ENCODE results near the gene CAMK1D.

Gene CAMK1D

GRCh38 chr10:12663863-12664262 lies 314.5 kb downstream of the CAMK1D start:
- no peak for DNase-seq

GRCh38 chr10:12665501-12665900 lies 316.2 kb downstream of the CAMK1D start:
- no peak for DNase-seq

GRCh38 chr10:12667052-12667451 lies 317.7 kb downstream of the CAMK1D start:
- no peak for DNase-seq

GRCh38 chr10:12668634-12669033 lies 319.3 kb downstream of the CAMK1D start:
- DNase-seq: no peak

DNA sequence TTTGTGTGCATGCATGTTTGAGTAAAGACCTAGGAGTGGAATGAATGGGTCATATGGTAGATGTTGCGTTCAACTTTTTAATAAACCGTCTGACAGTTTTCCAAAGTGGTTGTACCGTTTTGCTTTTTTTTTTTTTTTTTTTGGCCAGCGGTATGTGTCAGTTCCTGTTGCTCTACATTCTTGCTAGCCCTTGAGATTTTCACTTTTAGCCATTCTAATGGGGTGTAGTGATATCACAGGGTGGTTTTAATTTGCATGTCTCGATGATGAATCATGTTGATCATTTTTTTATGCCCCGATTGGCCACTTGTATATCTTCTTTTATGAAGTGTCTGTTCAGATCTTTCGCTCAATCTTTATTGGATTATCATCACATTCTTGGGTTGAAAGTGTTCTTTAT lies 320.7 kb downstream of the CAMK1D start:
- no peak for DNase-seq

- no peak for DNase-seq
These were observed 325.8 kb downstream of the CAMK1D start for GRCh38 chr10:12675186-12675585.

- no peak for DNase-seq
These were observed 330.3 kb downstream of the CAMK1D start for GRCh38 chr10:12679636-12680035.

GRCh38 chr10:12681252-12681651 lies 331.9 kb downstream of the CAMK1D start:
- DNase-seq: no peak

DNA sequence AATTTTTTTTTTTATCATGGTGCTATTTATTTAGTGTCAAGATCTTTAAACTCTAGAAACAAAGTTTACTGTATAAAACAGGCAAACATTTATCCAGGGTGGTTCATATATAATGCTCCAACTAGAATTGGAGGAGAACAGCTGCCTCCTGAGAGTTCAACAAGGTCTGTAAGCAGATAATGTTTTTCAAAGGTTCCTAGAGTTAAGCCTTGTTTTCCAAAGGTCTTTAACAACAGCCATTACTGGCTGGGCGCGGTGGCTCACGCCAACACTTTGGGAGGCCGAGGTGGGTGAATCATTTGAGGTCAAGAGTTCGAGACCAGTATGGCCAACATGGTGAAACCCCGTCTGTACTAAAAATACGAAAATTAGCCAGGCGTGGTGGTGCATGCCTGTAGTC lies 335.4 kb downstream of the CAMK1D start:
- no peak for DNase-seq

GRCh38 chr10:12685261-12686058 lies 336.1 kb downstream of the CAMK1D start:
- no peak for DNase-seq

DNA sequence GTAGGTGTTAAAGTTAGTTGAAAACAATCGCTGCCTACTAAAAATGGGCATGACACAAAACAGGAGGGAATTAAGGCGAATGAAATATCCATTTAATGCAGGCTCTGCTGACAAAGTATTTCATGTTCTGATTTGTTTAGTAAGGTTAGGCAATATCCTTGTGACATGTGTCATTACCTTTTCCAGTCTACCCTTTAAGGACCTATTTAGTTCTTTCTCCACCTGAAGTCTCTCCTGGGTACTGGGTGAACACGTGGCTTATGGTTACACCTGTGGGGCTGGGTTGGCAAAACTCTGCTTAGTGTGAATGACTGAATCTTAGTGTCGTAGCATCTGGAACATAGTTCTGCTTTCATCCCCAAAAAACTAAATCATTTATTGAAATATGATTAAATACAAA lies 338.6 kb downstream of the CAMK1D start:
- DNase-seq: no peak

GRCh38 chr10:12689893-12690292 lies 340.5 kb downstream of the CAMK1D start:
- no peak for DNase-seq

GRCh38 chr10:12690525-12691126 lies 341.3 kb downstream of the CAMK1D start:
- no peak for DNase-seq

- no peak for DNase-seq
These were observed 342.2 kb downstream of the CAMK1D start for GRCh38 chr10:12691596-12691995.

DNA sequence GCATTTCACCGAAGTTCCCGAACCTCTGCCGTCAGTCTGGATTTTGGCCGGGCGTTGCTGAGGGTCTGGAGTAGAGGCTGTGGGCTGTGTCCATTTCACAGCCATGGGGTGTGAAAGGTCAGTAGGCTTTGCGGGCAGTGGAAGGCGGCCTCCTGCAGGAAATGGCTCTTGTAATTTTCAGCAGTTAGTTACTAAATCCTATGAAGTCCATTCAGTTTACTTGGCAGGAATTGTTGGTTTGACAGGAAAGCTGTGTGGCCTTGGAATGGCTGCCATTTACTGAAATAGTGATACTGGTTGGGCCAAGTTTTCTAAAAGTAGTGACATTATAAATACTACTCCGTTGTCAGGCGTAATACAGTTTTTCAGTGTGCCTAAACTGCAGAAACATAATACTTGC lies 348.4 kb downstream of the CAMK1D start:
- DNase-seq: no peak

- DNase-seq: no peak
These were observed 349.9 kb downstream of the CAMK1D start for GRCh38 chr10:12699258-12699700.

- DNase-seq: no peak
These were observed 350.6 kb downstream of the CAMK1D start for GRCh38 chr10:12699781-12700556.

DNA sequence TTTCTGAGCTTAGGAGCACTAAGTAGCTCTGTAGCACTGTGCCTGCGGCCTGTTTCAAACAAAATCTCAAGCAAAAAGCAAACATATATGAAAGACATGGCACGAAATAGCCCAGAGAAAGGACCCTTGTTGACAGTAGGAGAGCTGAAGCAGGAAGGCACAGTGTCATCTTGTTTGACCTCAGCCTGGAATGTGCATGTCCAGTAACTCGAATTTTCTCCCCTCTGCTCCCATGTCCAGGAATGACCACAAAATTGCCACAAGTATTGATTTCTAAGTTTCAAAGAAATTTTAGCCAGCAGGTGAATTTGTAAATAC lies 351.2 kb downstream of the CAMK1D start:
- no peak for DNase-seq

DNA sequence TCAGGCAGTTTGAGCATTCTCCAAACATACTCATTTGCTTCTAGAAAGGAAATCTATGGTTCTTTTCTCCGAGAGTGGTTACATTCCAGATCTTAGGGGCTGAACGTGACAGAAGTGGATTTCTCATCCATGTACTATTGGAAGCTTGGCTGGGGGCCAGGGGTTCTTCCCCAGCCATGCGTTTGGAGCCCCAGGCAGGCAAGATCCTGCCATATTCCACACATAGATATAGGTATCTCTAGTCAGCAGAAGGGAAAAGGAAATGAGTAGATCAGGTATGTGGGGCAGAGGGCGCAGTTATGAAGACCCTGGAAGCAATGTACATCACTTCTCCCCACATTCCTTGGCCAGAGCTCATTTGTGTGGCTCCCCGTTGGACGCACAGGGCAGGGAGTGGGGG lies 352.3 kb downstream of the CAMK1D start:
- DNase-seq: no peak

DNA sequence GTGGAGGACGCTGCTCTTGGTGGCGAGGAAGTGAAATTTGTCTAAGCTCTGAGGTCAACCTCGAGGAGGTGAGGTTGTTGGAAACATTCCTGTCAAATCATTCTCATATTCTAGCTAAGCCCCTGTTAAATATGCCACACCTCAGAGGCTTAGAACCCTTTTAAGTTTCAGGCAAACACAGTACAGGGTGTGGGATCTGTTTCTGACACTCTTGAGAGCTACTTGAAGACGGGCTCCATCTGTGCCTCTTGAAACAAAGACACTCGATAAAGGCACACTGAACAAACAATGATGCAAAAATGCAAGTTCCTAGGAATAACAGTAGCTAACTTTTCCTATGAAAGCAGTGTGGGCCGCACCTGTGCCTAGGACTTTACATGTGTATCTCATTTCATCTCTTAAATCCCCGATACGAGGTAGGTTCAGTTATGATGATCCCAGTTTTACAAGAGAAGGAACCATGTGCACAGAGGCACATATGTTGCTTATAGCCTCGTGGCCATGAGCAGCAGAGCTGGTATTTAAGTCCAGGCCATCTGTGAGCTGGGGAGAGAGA lies 352.9 kb downstream of the CAMK1D start:
- no peak for DNase-seq

DNA sequence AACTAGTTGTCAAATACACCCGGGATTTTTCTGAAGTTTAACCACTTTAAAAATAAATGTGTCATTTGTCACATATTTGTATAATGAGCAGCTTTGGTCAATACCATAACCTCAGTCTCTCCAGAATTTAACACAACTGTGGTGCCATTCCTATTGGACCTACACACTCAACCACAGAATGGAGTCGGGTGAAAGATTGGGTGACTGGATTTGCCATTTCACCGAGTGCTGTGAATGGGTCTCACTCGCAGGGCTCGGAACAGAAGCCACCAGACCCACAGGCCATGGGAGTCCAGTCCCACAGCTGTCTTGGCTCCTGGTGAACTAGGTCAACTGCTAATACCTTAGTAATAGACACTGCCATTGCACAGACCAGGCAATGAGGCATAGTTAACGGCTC lies 353.8 kb downstream of the CAMK1D start:
- DNase-seq: no peak

DNA sequence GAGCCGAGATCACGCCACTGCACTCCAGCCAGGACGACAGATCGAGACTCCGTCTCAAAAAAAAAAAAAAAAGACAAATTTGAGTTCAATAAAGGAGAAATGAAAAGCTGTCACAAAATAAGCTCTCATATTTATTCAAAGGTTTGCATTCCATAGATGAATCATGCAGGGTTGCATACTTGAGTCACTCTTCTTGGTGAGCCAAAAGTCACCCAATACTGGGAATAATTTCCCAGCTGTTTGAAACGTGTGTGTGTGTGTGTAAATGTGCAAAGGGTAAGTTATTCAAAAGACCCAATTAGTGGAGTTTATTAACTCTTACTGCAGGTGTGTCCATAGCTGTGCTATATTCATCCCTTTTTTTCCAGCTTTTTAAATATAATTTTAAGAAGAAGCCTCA lies 354.5 kb downstream of the CAMK1D start:
- DNase-seq: no peak

- DNase-seq: no peak
These were observed 355.1 kb downstream of the CAMK1D start for GRCh38 chr10:12704488-12704887.

GRCh38 chr10:12705943-12706342 lies 356.6 kb downstream of the CAMK1D start:
- no peak for DNase-seq
